ENCODE results near the gene LEMD2. TPM values are rescaled to one million over a fixed set of nuclear protein-coding genes. Genes with fewer than 3 reads are reported as not detected.
A peak's percentile ranks its signal among the peaks of the same experiment; 100 is the strongest.

LEMD2 gene
- total RNA-seq, 2 donors from 2014 or later, result 64.2 to 80.2 TPM

- peaks cover 30% of the 10 kb centered on the region for H3K4me1 ChIP-seq (replicated peaks)
- intact Hi-C loops (cut with DNase I), result no loop called here
- WGBS, result 60% methylated on average over 24 of the region's 24 CpGs
- peaks cover 19 to 32% of the 10 kb centered on the region in 2 donors for H3K36me3 ChIP-seq
- DNase-seq (ENCODE audit: low spot score), result no peak
- TF ChIP-seq POLR2AphosphoS5 (IDR thresholded peaks at IDR 0.05) (no peak), CTCF (IDR thresholded peaks at IDR 0.05) (no peak), POLR2A (IDR thresholded peaks at IDR 0.05) (no peak)
- no peaks in the 10 kb centered on the region for H3K27me3 ChIP-seq (replicated peaks; ENCODE audit: insufficient read depth)
- H3K9me3 ChIP-seq, result no peaks in the 10 kb centered on the region
- H3K27ac ChIP-seq, result peak overlapping the region; percentile 72 to 75
- no peak overlapping the region for H3K4me3 ChIP-seq
Measured at GRCh38 chr6:33772082-33772830, 16.7 kb downstream of the LEMD2 start.

GRCh38 chr6:33771146-33772081 is 17.5 kb downstream of the LEMD2 start:
- Histone ChIP-seq H3K9me3 (no peaks in the 10 kb centered on the region), H3K27ac (peak overlapping the region; percentile 72 to 75), H3K4me1 (replicated peaks) (peaks cover 30% of the 10 kb centered on the region), H3K27me3 (replicated peaks; ENCODE audit: insufficient read depth) (no peaks in the 10 kb centered on the region), H3K36me3 (peaks cover 11 to 23% of the 10 kb centered on the region in 2 donors), H3K4me3 (no peak overlapping the region)
- 11% methylated on average over 47 of the region's 47 CpGs for WGBS
- intact Hi-C loops (cut with DNase I), result no loop called here
- peak; percentile 74 for DNase-seq (ENCODE audit: low spot score)
- peak; percentile 60 for TF ChIP-seq POLR2AphosphoS5 (IDR thresholded peaks at IDR 0.05)
- TF ChIP-seq POLR2A (IDR thresholded peaks at IDR 0.05), result peak; percentile 21
- peak; percentile 92 to 97 (median 95) for TF ChIP-seq CTCF (IDR thresholded peaks at IDR 0.05)

GRCh38 chr6:33770833-33771145 is 18.1 kb downstream of the LEMD2 start:
- no peak overlapping the region for H3K4me3 ChIP-seq
- H3K36me3 ChIP-seq, result peaks cover 5 to 17% of the 10 kb centered on the region in 2 donors
- no peaks in the 10 kb centered on the region for H3K9me3 ChIP-seq
- peak overlapping the region; percentile 72 to 75 for H3K27ac ChIP-seq
- no peak for DNase-seq (ENCODE audit: low spot score)
- intact Hi-C loops (cut with DNase I), result no loop called here
- peaks cover 30% of the 10 kb centered on the region for H3K4me1 ChIP-seq (replicated peaks)
- 54% methylated on average over 3 of the region's 3 CpGs for WGBS
- no peak for TF ChIP-seq POLR2AphosphoS5 (IDR thresholded peaks at IDR 0.05)
- no peak for TF ChIP-seq CTCF (IDR thresholded peaks at IDR 0.05)
- TF ChIP-seq POLR2A (IDR thresholded peaks at IDR 0.05), result no peak
- no peaks in the 10 kb centered on the region for H3K27me3 ChIP-seq (replicated peaks; ENCODE audit: insufficient read depth)

- H3K4me1 ChIP-seq (replicated peaks), result peaks cover 30% of the 10 kb centered on the region
- no peaks in the 10 kb centered on the region for H3K9me3 ChIP-seq
- TF ChIP-seq CTCF (IDR thresholded peaks at IDR 0.05), result no peak
- TF ChIP-seq POLR2AphosphoS5 (IDR thresholded peaks at IDR 0.05), result peak; percentile 20
- no peak for TF ChIP-seq POLR2A (IDR thresholded peaks at IDR 0.05)
- intact Hi-C loops (cut with DNase I), result no loop called here
- no peaks in the 10 kb centered on the region for H3K27me3 ChIP-seq (replicated peaks; ENCODE audit: insufficient read depth)
- peaks cover 0 to 13% of the 10 kb centered on the region in 2 donors for H3K36me3 ChIP-seq
- peak; percentile 39 for DNase-seq (ENCODE audit: low spot score)
- 18% methylated on average over 14 of the region's 14 CpGs for WGBS
- peak overlapping the region; percentile 72 to 75 for H3K27ac ChIP-seq
- H3K4me3 ChIP-seq, result no peak overlapping the region
Measured at GRCh38 chr6:33770124-33770832, 18.7 kb downstream of the LEMD2 start.
